ENCODE data around the gene MINDY4.

GRCh38 chr7:30922596-30922995, 151.4 kb downstream of the MINDY4 start:
- TF ChIP-seq POLR2A (IDR thresholded peaks at IDR 0.05; ENCODE audit: low read depth, low read length) (no peak), PAX5 (IDR thresholded peaks at IDR 0.05; ENCODE audit: insufficient read depth, low read length, severe bottlenecking) (no peak)

All from GM12891 (cell line).